Keratinocyte (primary cell): ENCODE data around the gene NMRK2.

Experiments
- CTCF ChIP-seq, 3 experiments: IDR thresholded peaks in 1 of 3; conservative IDR thresholded peaks in 1 of 3; optimal IDR thresholded peaks in 1 of 3; 2 replicates in 2 of 3; 3 replicates in 1 of 3; pipeline versions ENCODE3 to v1.5.1; 2011; ENCODE audit warnings: low read length in 3 of 3, mild to moderate bottlenecking in 3 of 3, moderate library complexity in 2 of 3, control low read depth in 1 of 3, inconsistent platforms in 1 of 3; ENCODE audit not compliant: insufficient read depth in 2 of 3; ENCODE audit errors: extremely low read depth in 1 of 3
- EZH2 ChIP-seq: IDR thresholded peaks from one replicate; pipeline ENCODE4 v1.6.1; 2012; ENCODE audit warnings: inconsistent platforms, mild to moderate bottlenecking, low read length, moderate library complexity

- TF ChIP-seq CTCF (optimal IDR thresholded peaks at IDR 0.05 in 1 of 3, IDR thresholded peaks at IDR 0.05 in 1 of 3, conservative IDR thresholded peaks at IDR 0.05 in 1 of 3; ENCODE audit: extremely low read depth in 1 of 3, insufficient read depth in 2 of 3, low read length in 3 of 3) (no peak), EZH2 (no peak)
These were observed 45.3 kb downstream of the NMRK2 start for GRCh38 chr19:3978145-3978544.
